Measurements from ENCODE around the gene ESM1. TPM values are rescaled to one million over a fixed set of nuclear protein-coding genes. Genes with fewer than 3 reads are reported as not detected.

The ESM1 gene
- total and polyA plus RNA-seq, 2 of the 8 experiments (the other 6 are each of a cell fraction or from before 2014, with no cell fraction given), result not detected

- TF ChIP-seq RAD21 (IDR thresholded peaks at IDR 0.05 in 1 of 2, conservative IDR thresholded peaks at IDR 0.05 in 1 of 2; ENCODE audit: low read depth in 2 of 2, low read length in 2 of 2) (no peak), YY1 (IDR thresholded peaks at IDR 0.05; ENCODE audit: low read depth, low read length) (no peak), EP300 (IDR thresholded peaks at IDR 0.05; ENCODE audit: borderline replicate concordance in 1 of 2, low read depth in 2 of 2, low read length in 2 of 2) (no peak), NANOG (IDR thresholded peaks at IDR 0.05; ENCODE audit: insufficient read depth, low read depth, low read length, poor library complexity, severe bottlenecking) (no peak), SAP30 (IDR thresholded peaks at IDR 0.05; ENCODE audit: insufficient read depth, insufficient replicate concordance, low read length) (no peak), SIN3A (conservative IDR thresholded peaks at IDR 0.05 in 1 of 2, IDR thresholded peaks at IDR 0.05 in 1 of 2; ENCODE audit: low read depth in 1 of 2, low read length in 2 of 2) (no peak), SIRT6 (IDR thresholded peaks at IDR 0.05; ENCODE audit: low read length) (no peak), E2F6 (IDR thresholded peaks at IDR 0.05) (no peak), POLR2AphosphoS5 (IDR thresholded peaks at IDR 0.05; ENCODE audit: low read depth, low read length) (no peak)
- Histone ChIP-seq H3K4ac (replicated peaks; ENCODE audit: insufficient read length, low read depth, low read length) (no peak overlapping the region), H3K27ac (ENCODE audit: low read depth, low read length) (no peak overlapping the region), H3K9ac (replicated peaks in 1 of 4; ENCODE audit: extremely low read depth in 1 of 4, low read depth in 3 of 4, low read length in 3 of 4) (no peak overlapping the region), H3K4me2 (ENCODE audit: insufficient read depth in 1 of 2, low read depth in 2 of 2, low read length in 2 of 2) (no peak overlapping the region; a peak in 1 of 4 replicates), H2BK120ac (replicated peaks; ENCODE audit: low read depth, low read length) (no peak overlapping the region), H2BK12ac (ENCODE audit: low read depth, low read length) (no peak overlapping the region), H4K91ac (replicated peaks; ENCODE audit: insufficient read length, low read length) (no peak overlapping the region), H2BK5ac (ENCODE audit: low read depth, low read length) (no peak overlapping the region), H2BK15ac (ENCODE audit: low read length) (no peak overlapping the region), H3K23me2 (ENCODE audit: low read depth, low read length) (no peaks in the 10 kb centered on the region), H3K79me1 (ENCODE audit: low read depth, low read length) (no peaks in the 10 kb centered on the region), H2AK5ac (ENCODE audit: low read depth, low read length) (no peak overlapping the region), H3K18ac (ENCODE audit: extremely low read depth, low read length) (no peak overlapping the region), H4K20me1 (replicated peaks in 1 of 2; ENCODE audit: control insufficient read depth in 1 of 2, insufficient read depth in 2 of 2, low read length in 2 of 2) (no peaks in the 10 kb centered on the region), H3K14ac (ENCODE audit: insufficient read length) (no peak overlapping the region), H3K23ac (ENCODE audit: insufficient read length) (no peak overlapping the region), H3K4me3 (ENCODE audit: extremely low read depth in 1 of 4, insufficient read depth in 2 of 4, low read depth in 3 of 4, low read length in 4 of 4) (no peak overlapping the region), H3K4me1 (replicated peaks in 1 of 4; ENCODE audit: control insufficient read depth in 3 of 4, insufficient read depth in 4 of 4, low read length in 3 of 4) (no peaks in the 10 kb centered on the region), H3K36me3 (ENCODE audit: control insufficient read depth in 2 of 4, insufficient read depth in 4 of 4, low read length in 3 of 4) (no peaks in the 10 kb centered on the region), H2BK20ac (ENCODE audit: low read length) (no peak overlapping the region), H3K79me2 (ENCODE audit: control insufficient read depth in 1 of 2, insufficient read depth in 2 of 2, low read length in 2 of 2) (no peaks in the 10 kb centered on the region), H3K56ac (replicated peaks; ENCODE audit: insufficient read length, low read depth, low read length) (no peak overlapping the region), H2AFZ (ENCODE audit: low read length) (no peak overlapping the region), H4K5ac (ENCODE audit: insufficient read length, low read depth, low read length) (no peak overlapping the region), H4K8ac (ENCODE audit: extremely low read depth, insufficient read depth, low read length) (no peak overlapping the region), H3K9me3 (ENCODE audit: insufficient read depth in 2 of 2, low read depth in 1 of 2, low read length in 1 of 2) (no peaks in the 10 kb centered on the region), H3K27me3 (replicated peaks in 1 of 4; ENCODE audit: control insufficient read depth in 3 of 4, extremely low read depth in 1 of 4, insufficient read depth in 3 of 4, low read length in 3 of 4) (peaks cover 0 to 1% (median 0%) of the 10 kb centered on the region in 4 experiments; a peak in 1 of 7 replicates)
- ChIA-PET CTCF (ENCODE audit: partially characterized antibody) (interaction anchor here (0.6 to 3.8 kb wide), 6 partner anchors 11 to 28 kb away, joined by 3 to 22 read pairs (median 6); no protein-coding TSS in a partner anchor), POLR2A (ENCODE audit: partially characterized antibody) (interaction anchor here (0.7 to 1.0 kb wide), 2 partner anchors 10 to 231 kb away, joined by 3 read pairs; no protein-coding TSS in a partner anchor)
- 69% methylated on average over 6 of the region's 6 CpGs; no CpG with 5 or more reads in 1 of the 2 experiments for WGBS, 2 experiments (ENCODE audit: extremely low coverage in 1 of 2, insufficient coverage in 1 of 2, insufficient read length in 1 of 2, insufficient replicate concordance in 2 of 2, low coverage in 1 of 2, low lambda C conversion rate in 2 of 2, missing lambda C conversion rate in 1 of 2)
- FAIRE-seq (no peak), DNase-seq (ENCODE audit: low read depth in 1 of 2, low spot score in 2 of 2) (no peak)
These were observed 52.6 kb downstream of the ESM1 start for GRCh38 chr5:54932789-54933188.

Data from H1 (cell line).